Ovary (tissue), 3 donors: ENCODE measurements around the gene POF1B.

ENCODE experiments used
- CTCF ChIP-seq, 3 donors: fragments of 450-650 bp in 2 of 3; fragments of 200-600 bp in 1 of 3; IDR thresholded peaks; one replicate each; pipeline versions ENCODE4 v1.5.1 to v1.8.0; 2016 to 2022; ENCODE audit warnings: antibody characterized with exemption in 3 of 3, mild to moderate bottlenecking in 1 of 3
- EP300 ChIP-seq: sonication (generic); formaldehyde crosslinking; IDR thresholded peaks from one replicate; pipeline ENCODE4 v1.6.1; 2017; ENCODE audit warnings: antibody characterized with exemption
- POLR2A ChIP-seq: fragments of 450-650 bp; IDR thresholded peaks from one replicate; pipeline ENCODE4 v1.6.1; 2017; ENCODE audit warnings: antibody characterized with exemption, mild to moderate bottlenecking, moderate library complexity
- donor health status: DM: no; HTN: no; CAD: no.

- no peak for TF ChIP-seq CTCF (IDR thresholded peaks at IDR 0.05)
- TF ChIP-seq POLR2A: no peak
- TF ChIP-seq EP300: no peak
These were observed 20.4 kb downstream of the POF1B start for GRCh38 chrX:85359051-85359450.
